ENCODE results near the gene PLK2. TPM values are rescaled to one million over a fixed set of nuclear protein-coding genes. Genes with fewer than 3 reads are reported as not detected.

PLK2 gene
- total RNA-seq, 3 donors from 2014 or later, result 29.0 to 384 (median 177) TPM

- intact Hi-C loops (cut with DNase I; ENCODE audit: low total_unique reads), result loop anchor here (5.0 kb wide), 2 partner anchors 575 to 680 kb away; no protein-coding TSS in a partner anchor
- H3K27me3 ChIP-seq, result no peaks in the 10 kb centered on the region
- DNase-seq (ENCODE audit: low spot score in 2 of 2), result no peak
Observed at GRCh38 chr5:58462623-58463230, 2.8 kb upstream of the PLK2 start.

DNA sequence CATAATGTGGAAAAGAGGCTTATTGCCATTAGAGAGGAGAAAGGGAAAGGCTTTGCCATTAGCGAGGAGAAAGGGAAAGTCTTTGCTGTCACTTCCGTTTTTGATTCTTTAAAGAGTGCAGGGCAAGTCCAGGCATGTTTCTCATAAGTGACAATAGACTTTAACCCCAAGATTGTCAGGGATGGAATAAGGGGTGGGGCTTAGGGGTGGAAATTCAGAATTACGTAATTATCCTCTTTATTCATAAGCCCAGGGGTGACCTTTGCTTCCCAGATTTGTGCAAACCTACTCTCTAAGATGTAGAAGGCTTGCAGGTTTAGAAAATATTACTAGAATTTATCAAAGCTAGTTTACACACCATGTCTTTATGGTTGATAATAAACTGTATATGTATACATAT, 2.3 kb upstream of the PLK2 start:
- Histone ChIP-seq H3K27ac (peak overlapping the region; percentile 41 to 99), H3K9me3 (no peaks in the 10 kb centered on the region), H3K36me3 (no peaks in the 10 kb centered on the region), H3K4me3 (no peak overlapping the region), H3K4me1 (peaks cover 0 to 2% of the 10 kb centered on the region in 2 donors), H3K27me3 (no peaks in the 10 kb centered on the region)
- no peak for DNase-seq (ENCODE audit: low spot score in 2 of 2)
- no peak for TF ChIP-seq POLR2A (IDR thresholded peaks at IDR 0.05)
- TF ChIP-seq POLR2AphosphoS5 (IDR thresholded peaks at IDR 0.05), result no peak
- no peak for TF ChIP-seq CTCF (IDR thresholded peaks at IDR 0.05)
- intact Hi-C loops (cut with DNase I; ENCODE audit: low total_unique reads), result loop anchor here (5.0 kb wide), 2 partner anchors 575 to 680 kb away; no protein-coding TSS in a partner anchor

More at GRCh38 chr5:58462623-58463230, 2.8 kb upstream of the PLK2 start:
- H3K4me3 ChIP-seq, result no peak overlapping the region
- H3K27ac ChIP-seq, result peak overlapping the region; percentile 41 to 99
- no peaks in the 10 kb centered on the region for H3K9me3 ChIP-seq
- H3K4me1 ChIP-seq, result no peaks in the 10 kb centered on the region
- no peak for TF ChIP-seq POLR2AphosphoS5 (IDR thresholded peaks at IDR 0.05)
- TF ChIP-seq CTCF (IDR thresholded peaks at IDR 0.05), result peak; percentile 72 to 84 (median 77)
- H3K36me3 ChIP-seq, result no peaks in the 10 kb centered on the region

GRCh38 chr5:58460732-58461286, 923 bp upstream of the PLK2 start:
- Histone ChIP-seq H3K36me3 (no peaks in the 10 kb centered on the region), H3K9me3 (no peaks in the 10 kb centered on the region), H3K27me3 (no peaks in the 10 kb centered on the region), H3K4me3 (peak overlapping the region; percentile 83 to 93 (median 90)), H3K27ac (peak overlapping the region; percentile 98 to 99), H3K4me1 (peaks cover 0 to 4% of the 10 kb centered on the region in 2 donors)
- peak in 2 of 3 donors; percentile 80 to 81 for TF ChIP-seq POLR2AphosphoS5 (IDR thresholded peaks at IDR 0.05)
- TF ChIP-seq POLR2A (IDR thresholded peaks at IDR 0.05), result no peak
- TF ChIP-seq CTCF (IDR thresholded peaks at IDR 0.05), result peak; percentile 61 to 85 (median 75)
- intact Hi-C loops (cut with DNase I; ENCODE audit: low total_unique reads), result loop anchor here (5.0 kb wide), 2 partner anchors 574 to 679 kb away; no protein-coding TSS in a partner anchor
- peak; percentile 87 to 90 for DNase-seq (ENCODE audit: low spot score in 2 of 2)

DNA sequence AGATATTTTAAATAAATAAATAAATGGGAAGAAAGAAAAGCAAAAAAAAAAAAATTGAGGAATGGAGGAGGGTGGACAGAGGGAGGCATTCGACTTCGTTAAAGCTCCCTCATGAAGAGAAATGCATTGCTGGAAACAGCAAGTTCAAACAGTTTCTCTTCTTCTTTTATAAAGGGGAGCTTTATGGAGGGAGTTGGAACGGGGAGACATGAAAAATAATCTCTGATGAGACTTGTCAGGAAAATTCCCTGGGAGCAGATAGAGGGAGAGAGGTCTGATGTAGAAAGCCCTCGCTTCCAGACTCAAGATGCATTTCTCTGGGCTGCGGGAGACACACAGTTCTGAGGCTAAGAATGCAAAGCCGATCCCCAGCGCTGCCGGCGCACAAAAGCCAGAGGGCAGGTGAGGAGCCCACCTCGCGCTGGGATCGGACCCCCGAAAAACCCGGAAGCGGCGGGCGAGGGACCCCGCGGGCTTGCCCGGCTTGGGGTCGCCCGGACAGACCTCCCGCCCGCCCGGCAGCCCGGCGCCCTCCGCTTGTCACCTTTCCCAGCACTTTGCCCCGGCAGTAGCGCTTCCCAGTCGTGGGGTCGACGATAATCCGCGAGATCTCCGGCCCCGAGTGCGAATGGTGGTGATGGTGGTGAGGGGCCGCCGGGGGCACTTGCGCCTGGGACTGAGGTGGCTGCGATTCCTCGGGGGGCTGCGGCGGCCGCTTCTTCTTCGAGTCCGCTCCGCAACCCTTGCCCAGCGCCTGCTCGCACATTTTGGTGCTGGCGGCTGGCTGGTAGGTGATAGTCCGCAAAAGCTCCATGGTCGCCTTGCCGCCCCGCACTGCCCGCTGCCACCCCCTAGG, 512 bp downstream of the PLK2 start:
- TF ChIP-seq POLR2AphosphoS5 (IDR thresholded peaks at IDR 0.05) (no peak), POLR2A (IDR thresholded peaks at IDR 0.05) (no peak), CTCF (IDR thresholded peaks at IDR 0.05) (no peak)
- DNase-seq (ENCODE audit: low spot score in 2 of 2), result peak; percentile 31 to 54

More for the DNA sequence above, 512 bp downstream of the PLK2 start:
- Histone ChIP-seq H3K9me3 (no peaks in the 10 kb centered on the region), H3K27me3 (no peaks in the 10 kb centered on the region), H3K27ac (peak overlapping the region; percentile 98 to 99), H3K36me3 (peaks cover 9% of the 10 kb centered on the region), H3K4me3 (peak overlapping the region; percentile 83 to 93 (median 90)), H3K4me1 (peaks cover 4 to 8% of the 10 kb centered on the region in 2 donors)
- intact Hi-C loops (cut with DNase I; ENCODE audit: low total_unique reads), result loop anchor here (5.0 kb wide), 2 partner anchors 572 to 677 kb away; no protein-coding TSS in a partner anchor
